Brain microvascular endothelial cell (primary cell): ENCODE results near the gene ABHD2.
A peak's percentile ranks its signal among the peaks of the same experiment; 100 is the strongest.

Source experiments
- DNase-seq: peaks from one replicate; pipeline ENCODE4 v3.0.0-alpha.2; 2020
- H3K27ac ChIP-seq: fragments of 250-450 bp; sonication (Bioruptor Pico); 2 replicates; pipeline ENCODE4 v1.5.1; 2020; ENCODE audit warnings: mild to moderate bottlenecking, moderate library complexity
- H3K27me3 ChIP-seq: fragments of 250-450 bp; sonication (Bioruptor Pico); replicated peaks from 2 replicates; pipeline ENCODE4 v1.5.1; 2020; ENCODE audit warnings: mild to moderate bottlenecking
- H3K36me3 ChIP-seq: fragments of 250-450 bp; sonication (Bioruptor Pico); replicated peaks from 2 replicates; pipeline ENCODE4 v1.5.1; 2020; ENCODE audit warnings: mild to moderate bottlenecking
- H3K4me3 ChIP-seq: 2 replicates; pipeline ENCODE4 v1.5.1; 2011; ENCODE audit warnings: low read depth, mild to moderate bottlenecking, control low read depth, low read length, moderate library complexity
- CTCF ChIP-seq: IDR thresholded peaks from 2 replicates; pipeline ENCODE4 v1.5.1; 2011; ENCODE audit warnings: low read depth, mild to moderate bottlenecking, moderate library complexity, low read length, control low read depth, inconsistent platforms; ENCODE audit errors: missing control alignments
- in situ Hi-C: cut with HindIII; loops from 2 replicates; pipeline ENCODE4 v1.10.0; 2017; ENCODE audit warnings: low sequenced_read_pairs, low pct_ligation_motif_present

The ABHD2 gene

GRCh38 chr15:89168316-89168833, 80.1 kb downstream of the ABHD2 start:
- Histone ChIP-seq H3K27ac (no peak overlapping the region), H3K4me3 (no peak overlapping the region), H3K27me3 (no peaks in the 10 kb centered on the region), H3K36me3 (no peaks in the 10 kb centered on the region)
- no peak for DNase-seq
- no peak for TF ChIP-seq CTCF
- in situ Hi-C loops: loop anchor here (10.0 kb wide), 1 partner anchor 114 kb away; no protein-coding TSS in a partner anchor

- TF ChIP-seq CTCF: no peak
- no peak overlapping the region for H3K4me3 ChIP-seq
- H3K27ac ChIP-seq: no peak overlapping the region
- no peaks in the 10 kb centered on the region for H3K36me3 ChIP-seq
- DNase-seq: no peak
- in situ Hi-C loops: no loop called here
- H3K27me3 ChIP-seq: no peaks in the 10 kb centered on the region
These were observed 82.1 kb downstream of the ABHD2 start for GRCh38 chr15:89170364-89170763.

GRCh38 chr15:89171136-89172072, 83.1 kb downstream of the ABHD2 start:
- in situ Hi-C loops: no loop called here

GRCh38 chr15:89172921-89173320, 84.7 kb downstream of the ABHD2 start:
- no peak overlapping the region for H3K27ac ChIP-seq
- in situ Hi-C loops: no loop called here
- DNase-seq: no peak

More at GRCh38 chr15:89171136-89172072, 83.1 kb downstream of the ABHD2 start:
- TF ChIP-seq CTCF: peak; percentile 86
- Histone ChIP-seq H3K36me3 (peaks cover 4% of the 10 kb centered on the region), H3K27me3 (no peaks in the 10 kb centered on the region), H3K27ac (no peak overlapping the region), H3K4me3 (no peak overlapping the region)
- peak; percentile 61 for DNase-seq

GRCh38 chr15:89174476-89174875, 86.2 kb downstream of the ABHD2 start:
- Histone ChIP-seq H3K27me3 (no peaks in the 10 kb centered on the region), H3K36me3 (peaks cover 9% of the 10 kb centered on the region), H3K4me3 (no peak overlapping the region), H3K27ac (no peak overlapping the region)
- DNase-seq: no peak
- TF ChIP-seq CTCF: no peak
- in situ Hi-C loops: no loop called here

More at GRCh38 chr15:89172921-89173320, 84.7 kb downstream of the ABHD2 start:
- Histone ChIP-seq H3K36me3 (peaks cover 5% of the 10 kb centered on the region), H3K4me3 (no peak overlapping the region), H3K27me3 (no peaks in the 10 kb centered on the region)
- no peak for TF ChIP-seq CTCF
